Measurements from ENCODE around the gene SPINK4.

- no peak for TF ChIP-seq POLR2AphosphoS5 (IDR thresholded peaks at IDR 0.05; ENCODE audit: low read depth, low read length)
- no peak for TF ChIP-seq POLR2A (IDR thresholded peaks at IDR 0.05; ENCODE audit: low read depth, low read length)
- TF ChIP-seq SPI1 (IDR thresholded peaks at IDR 0.05; ENCODE audit: low read depth, low read length), result no peak
- TF ChIP-seq TAF1 (IDR thresholded peaks at IDR 0.05; ENCODE audit: low read depth, low read length), result no peak
- no peak for TF ChIP-seq POU2F2 (IDR thresholded peaks at IDR 0.05; ENCODE audit: low read depth, low read length)
These were observed 1.3 kb downstream of the SPINK4 start for GRCh38 chr9:33241298-33241697.
